Activated CD8-positive, alpha-beta T cell treated with anti-CD3 and anti-CD28 coated beads for 36 hours (primary cell): ENCODE measurements around the gene ZBTB1. TPM values are rescaled to one million over a fixed set of nuclear protein-coding genes. Genes with fewer than 3 reads are reported as not detected.
"Not testable (repeated sequence)": the region's sequence is repeated elsewhere in the genome, so short reads cannot be mapped to it uniquely, and the experiment has no call there.

Experiments
- ATAC-seq: fragments of 200-7000 bp; cut with Tn5 transposase; one replicate; pipeline ENCODE4 v1.10.0; 2021; ENCODE audit warnings: mild to moderate bottlenecking, moderate library complexity
- CTCF ChIA-PET: fragments of 350-600 bp; sonication (Branson Sonifier 250); formaldehyde crosslinking; loops from one replicate; lab custom pipeline; 2021; ENCODE audit warnings: antibody characterized with exemption; lab: Charles Lee
- POLR2A ChIA-PET: fragments of 350-600 bp; sonication (Branson Sonifier 250); formaldehyde crosslinking; loops from one replicate; lab custom pipeline; 2021; ENCODE audit warnings: antibody characterized with exemption; lab: Charles Lee
- DNase-seq: peaks from one replicate; pipeline ENCODE4 v3.0.0-alpha.2; 2020
- H3K27ac Mint-ChIP-seq: one replicate; pipeline ENCODE4 v1.8.0; 2021; ENCODE audit warnings: mild to moderate bottlenecking, mixed read lengths
- H3K27me3 Mint-ChIP-seq: one replicate; pipeline ENCODE4 v1.8.0; 2021; ENCODE audit warnings: mixed read lengths
- H3K36me3 Mint-ChIP-seq: one replicate; pipeline ENCODE4 v1.8.0; 2021; ENCODE audit warnings: low read depth, mixed read lengths
- H3K4me1 Mint-ChIP-seq: one replicate; pipeline ENCODE4 v1.8.0; 2021; ENCODE audit warnings: low read depth, mixed read lengths
- H3K4me3 Mint-ChIP-seq: one replicate; pipeline ENCODE4 v1.8.0; 2021; ENCODE audit warnings: mild to moderate bottlenecking, moderate library complexity, mixed read lengths
- H3K9me3 Mint-ChIP-seq: one replicate; pipeline ENCODE4 v1.8.0; 2021; ENCODE audit warnings: mixed read lengths
- CTCF ChIP-seq: fragments of 200-600 bp; IDR thresholded peaks from one replicate; pipeline ENCODE4 v1.8.0; 2022; ENCODE audit warnings: antibody characterized with exemption, mild to moderate bottlenecking
- intact Hi-C: fragments of 100-400 bp; cut with micrococcal nuclease; formaldehyde crosslinking; loops from one replicate; pipeline ENCODE4 v1.10.0; 2022
- total RNA-seq, 2 experiments: library from RNA; stranded (reverse); gene quantifications; one replicate each; pipeline ENCODE4 v1.2.3, GENCODE V29; 2021

ZBTB1 gene
- total RNA-seq, 2 experiments from 2014 or later, result 64.7 to 67.8 TPM

GRCh38 chr14:64516969-64517368 lies 12.4 kb downstream of the ZBTB1 start:
- no peak for DNase-seq
- TF ChIP-seq CTCF, result no peak
- no peak for ATAC-seq
- Mint-ChIP-seq H3K27me3 (no peaks in the 10 kb centered on the region), H3K9me3 (no peaks in the 10 kb centered on the region), H3K27ac (no peak overlapping the region), H3K4me3 (no peak overlapping the region), H3K4me1 (peaks cover 52% of the 10 kb centered on the region), H3K36me3 (peaks cover 16% of the 10 kb centered on the region)
- ChIA-PET CTCF (interaction anchor here (1.5 kb wide), 1 partner anchor 16 kb away, joined by 3 read pairs; no protein-coding TSS in a partner anchor), POLR2A (interaction anchor here (2.8 kb wide), 1 partner anchor 12 kb away, joined by 12 read pairs; the partner anchor contains the start of genes ZBTB1 and ZBTB25)
- intact Hi-C loops, result no loop called here

GRCh38 chr14:64517667-64518066 lies 13.1 kb downstream of the ZBTB1 start:
- H3K4me3 Mint-ChIP-seq, H3K27ac Mint-ChIP-seq, DNase-seq, H3K9me3 Mint-ChIP-seq, ATAC-seq, H3K27me3 Mint-ChIP-seq, POLR2A ChIA-PET, CTCF ChIA-PET, intact Hi-C loops: not testable (repeated sequence)
- H3K36me3 Mint-ChIP-seq, result peaks cover 16% of the 10 kb centered on the region
- peaks cover 46% of the 10 kb centered on the region for H3K4me1 Mint-ChIP-seq

- CTCF ChIA-PET, result no interaction called here
- POLR2A ChIA-PET, result no interaction called here
- no peak for TF ChIP-seq CTCF
- peaks cover 45% of the 10 kb centered on the region for H3K4me1 Mint-ChIP-seq
- H3K27ac Mint-ChIP-seq, result no peak overlapping the region
- no peaks in the 10 kb centered on the region for H3K27me3 Mint-ChIP-seq
- H3K36me3 Mint-ChIP-seq, result peaks cover 16% of the 10 kb centered on the region
- H3K4me3 Mint-ChIP-seq, result no peak overlapping the region
- H3K9me3 Mint-ChIP-seq, result no peaks in the 10 kb centered on the region
- ATAC-seq, result no peak
- no peak for DNase-seq
- intact Hi-C loops, result no loop called here
These were observed 13.7 kb downstream of the ZBTB1 start for GRCh38 chr14:64518229-64518628.

GRCh38 chr14:64520699-64521098 lies 16.1 kb downstream of the ZBTB1 start:
- Mint-ChIP-seq H3K27ac (no peak overlapping the region), H3K9me3 (no peaks in the 10 kb centered on the region), H3K27me3 (no peaks in the 10 kb centered on the region), H3K36me3 (peaks cover 14% of the 10 kb centered on the region), H3K4me3 (no peak overlapping the region), H3K4me1 (peaks cover 26% of the 10 kb centered on the region)
- ATAC-seq, result no peak
- POLR2A ChIA-PET, result interaction anchor here (0.6 kb wide), 1 partner anchor 12 kb away, joined by 3 read pairs; no protein-coding TSS in a partner anchor
- CTCF ChIA-PET, result interaction anchor here (4.0 to 5.0 kb wide), 2 partner anchors 10 to 116 kb away, joined by 11 to 44 read pairs; no protein-coding TSS in a partner anchor
- intact Hi-C loops, result no loop called here
- no peak for TF ChIP-seq CTCF
- DNase-seq, result no peak

- ATAC-seq, result peak; percentile 60
- ChIA-PET POLR2A (interaction anchor here (0.6 to 1.8 kb wide), 4 partner anchors 18 to 59 kb away, joined by 3 to 4 read pairs (median 4); partner anchors contain the start of gene ZBTB1), CTCF (interaction anchor here (1.0 to 5.0 kb wide), 5 partner anchors 12 to 114 kb away, joined by 3 to 44 read pairs (median 4); no protein-coding TSS in a partner anchor)
- no peak overlapping the region for H3K27ac Mint-ChIP-seq
- no peaks in the 10 kb centered on the region for H3K27me3 Mint-ChIP-seq
- DNase-seq, result no peak
- peaks cover 11% of the 10 kb centered on the region for H3K4me1 Mint-ChIP-seq
- H3K9me3 Mint-ChIP-seq, result no peaks in the 10 kb centered on the region
- intact Hi-C loops, result no loop called here
- no peak overlapping the region for H3K4me3 Mint-ChIP-seq
- no peak for TF ChIP-seq CTCF
- peaks cover 19% of the 10 kb centered on the region for H3K36me3 Mint-ChIP-seq
These were observed 18.2 kb downstream of the ZBTB1 start for GRCh38 chr14:64522591-64523355.
